Measurements from ENCODE around the gene GDF15.

DNA sequence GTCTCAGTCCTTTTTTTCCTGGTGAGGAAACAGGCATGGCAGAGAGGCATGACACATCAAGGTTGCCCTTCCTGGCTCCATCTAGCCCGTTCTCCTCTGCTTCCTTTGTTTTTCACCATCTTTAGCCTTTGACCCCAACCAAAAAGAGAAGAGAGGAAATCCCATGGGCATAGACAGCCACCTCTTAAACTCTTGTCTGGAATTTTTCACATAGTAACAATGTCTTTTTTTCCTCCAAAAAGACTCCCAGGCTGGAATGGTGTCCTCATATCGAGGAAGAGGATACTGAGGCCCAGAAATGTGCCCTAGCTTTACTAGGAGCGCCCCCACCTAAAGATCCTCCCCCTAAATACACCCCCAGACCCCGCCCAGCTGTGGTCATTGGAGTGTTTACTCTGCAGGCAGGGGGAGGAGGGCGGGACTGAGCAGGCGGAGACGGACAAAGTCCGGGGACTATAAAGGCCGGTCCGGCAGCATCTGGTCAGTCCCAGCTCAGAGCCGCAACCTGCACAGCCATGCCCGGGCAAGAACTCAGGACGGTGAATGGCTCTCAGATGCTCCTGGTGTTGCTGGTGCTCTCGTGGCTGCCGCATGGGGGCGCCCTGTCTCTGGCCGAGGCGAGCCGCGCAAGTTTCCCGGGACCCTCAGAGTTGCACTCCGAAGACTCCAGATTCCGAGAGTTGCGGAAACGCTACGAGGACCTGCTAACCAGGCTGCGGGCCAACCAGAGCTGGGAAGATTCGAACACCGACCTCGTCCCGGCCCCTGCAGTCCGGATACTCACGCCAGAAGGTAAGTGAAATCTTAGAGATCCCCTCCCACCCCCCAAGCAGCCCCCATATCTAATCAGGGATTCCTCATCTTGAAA, at the start of gene GDF15:
- TF ChIP-seq, protein P1, sequence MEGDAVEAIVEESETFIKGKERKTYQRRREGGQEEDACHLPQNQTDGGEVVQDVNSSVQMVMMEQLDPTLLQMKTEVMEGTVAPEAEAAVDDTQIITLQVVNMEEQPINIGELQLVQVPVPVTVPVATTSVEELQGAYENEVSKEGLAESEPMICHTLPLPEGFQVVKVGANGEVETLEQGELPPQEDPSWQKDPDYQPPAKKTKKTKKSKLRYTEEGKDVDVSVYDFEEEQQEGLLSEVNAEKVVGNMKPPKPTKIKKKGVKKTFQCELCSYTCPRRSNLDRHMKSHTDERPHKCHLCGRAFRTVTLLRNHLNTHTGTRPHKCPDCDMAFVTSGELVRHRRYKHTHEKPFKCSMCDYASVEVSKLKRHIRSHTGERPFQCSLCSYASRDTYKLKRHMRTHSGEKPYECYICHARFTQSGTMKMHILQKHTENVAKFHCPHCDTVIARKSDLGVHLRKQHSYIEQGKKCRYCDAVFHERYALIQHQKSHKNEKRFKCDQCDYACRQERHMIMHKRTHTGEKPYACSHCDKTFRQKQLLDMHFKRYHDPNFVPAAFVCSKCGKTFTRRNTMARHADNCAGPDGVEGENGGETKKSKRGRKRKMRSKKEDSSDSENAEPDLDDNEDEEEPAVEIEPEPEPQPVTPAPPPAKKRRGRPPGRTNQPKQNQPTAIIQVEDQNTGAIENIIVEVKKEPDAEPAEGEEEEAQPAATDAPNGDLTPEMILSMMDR (conservative IDR thresholded peaks at IDR 0.05): peak; percentile 91
- no peak for TF ChIP-seq ZFX (IDR thresholded peaks at IDR 0.05)
